GM23248 (cell line): ENCODE data around the gene CARMIL1. TPM values are rescaled to one million over a fixed set of nuclear protein-coding genes. Genes with fewer than 3 reads are reported as not detected.
A peak's percentile ranks its signal among the peaks of the same experiment; 100 is the strongest.

Source experiments
- DNase-seq: peaks from one replicate; pipeline ENCODE4 v3.0.0-alpha.2; 2015
- H2AFZ ChIP-seq: fragments of 200-600 bp; sonication (generic); 2 replicates; pipeline ENCODE4 v1.6.1; 2016; ENCODE audit warnings: antibody characterized with exemption
- H3F3A ChIP-seq: fragments of 200-600 bp; sonication (generic); 2 replicates; pipeline ENCODE4 v1.6.1; 2016; ENCODE audit warnings: mild to moderate bottlenecking, antibody characterized with exemption, mixed run types; ENCODE audit not compliant: insufficient read depth
- H3K27ac ChIP-seq: fragments of 200-600 bp; sonication (generic); 2 replicates; pipeline ENCODE4 v1.5.1; 2016; ENCODE audit warnings: mild to moderate bottlenecking
- H3K27me3 ChIP-seq: fragments of 200-600 bp; sonication (generic); replicated peaks from 2 replicates; pipeline ENCODE4 v1.6.1; 2016; ENCODE audit warnings: mild to moderate bottlenecking; ENCODE audit not compliant: insufficient read depth
- H3K36me3 ChIP-seq: fragments of 200-600 bp; sonication (generic); 2 replicates; pipeline ENCODE4 v1.6.1; 2016; ENCODE audit warnings: low read depth, mild to moderate bottlenecking
- H3K4me1 ChIP-seq: fragments of 200-600 bp; sonication (generic); 2 replicates; pipeline ENCODE4 v1.6.1; 2016; ENCODE audit warnings: mild to moderate bottlenecking; ENCODE audit not compliant: insufficient read depth
- H3K4me2 ChIP-seq: fragments of 200-600 bp; sonication (generic); one replicate; pipeline ENCODE4 v1.6.1; 2016; ENCODE audit warnings: mild to moderate bottlenecking; ENCODE audit not compliant: unreplicated experiment
- H3K4me3 ChIP-seq: fragments of 200-600 bp; sonication (generic); 2 replicates; pipeline ENCODE4 v1.5.1; 2016; ENCODE audit warnings: mild to moderate bottlenecking
- H3K79me2 ChIP-seq: fragments of 200-600 bp; sonication (generic); 2 replicates; pipeline ENCODE4 v1.6.1; 2016; ENCODE audit warnings: mild to moderate bottlenecking; ENCODE audit not compliant: insufficient read depth
- H3K9ac ChIP-seq: fragments of 200-600 bp; sonication (generic); 2 replicates; pipeline ENCODE4 v1.6.1; 2016; ENCODE audit warnings: mild to moderate bottlenecking
- H3K9me2 ChIP-seq: fragments of 200-600 bp; sonication (generic); 2 replicates; pipeline ENCODE4 v1.6.1; 2016; ENCODE audit warnings: mixed run types, mild to moderate bottlenecking, moderate library complexity; ENCODE audit not compliant: insufficient read depth
- H3K9me3 ChIP-seq: fragments of 200-600 bp; sonication (generic); one replicate; pipeline ENCODE4 v1.6.1; 2017; ENCODE audit warnings: low read depth
- H4K20me1 ChIP-seq: fragments of 200-600 bp; sonication (generic); 2 replicates; pipeline ENCODE4 v1.6.0; 2016; ENCODE audit not compliant: insufficient read depth
- EZH2 ChIP-seq: fragments of 200-600 bp; sonication (generic); IDR thresholded peaks from 2 replicates; pipeline ENCODE4 v1.6.1; 2018; ENCODE audit warnings: antibody characterized with exemption, mild to moderate bottlenecking; ENCODE audit not compliant: insufficient read depth, poor library complexity, severe bottlenecking
- EZH2phosphoT487 ChIP-seq: fragments of 200-600 bp; sonication (generic); IDR thresholded peaks from 2 replicates; pipeline ENCODE4 v1.6.1; 2018; ENCODE audit warnings: antibody characterized with exemption, moderate library complexity, mild to moderate bottlenecking, low read depth; ENCODE audit not compliant: insufficient read depth
- WGBS, 2 experiments: methylation state at CpG; one replicate each; pipeline ENCODE4 v1.1.6; 2015 to 2017; ENCODE audit warnings: low lambda C conversion rate in 2 of 2, low coverage in 1 of 2; ENCODE audit errors: missing lambda C conversion rate in 2 of 2; 5-methylcytosine and 5-hydroxymethylcytosine counted together
- in situ Hi-C: fragments of 300-500 bp; cut with MboI; formaldehyde crosslinking; loops from 2 replicates; pipeline ENCODE4 v1.15.0; 2020
- polyA plus RNA-seq: library from polyadenylated mRNA; unstranded; fragments of >200 nt; fragmentation: Nextera tagmentation; extraction: Ambion mirVana; gene quantifications from 2 replicates; pipeline ENCODE4 v1.2.1, GENCODE V29; 2016
- total RNA-seq: library from RNA; depleted of rRNA; stranded (reverse); fragments of >200 nt; shearing (Covaris generic); gene quantifications from 2 replicates; pipeline ENCODE4 v1.2.3, GENCODE V29; 2014

Gene CARMIL1
- total and polyA plus RNA-seq, 2 experiments from 2014 or later = 10.9 to 11.0 TPM

DNA sequence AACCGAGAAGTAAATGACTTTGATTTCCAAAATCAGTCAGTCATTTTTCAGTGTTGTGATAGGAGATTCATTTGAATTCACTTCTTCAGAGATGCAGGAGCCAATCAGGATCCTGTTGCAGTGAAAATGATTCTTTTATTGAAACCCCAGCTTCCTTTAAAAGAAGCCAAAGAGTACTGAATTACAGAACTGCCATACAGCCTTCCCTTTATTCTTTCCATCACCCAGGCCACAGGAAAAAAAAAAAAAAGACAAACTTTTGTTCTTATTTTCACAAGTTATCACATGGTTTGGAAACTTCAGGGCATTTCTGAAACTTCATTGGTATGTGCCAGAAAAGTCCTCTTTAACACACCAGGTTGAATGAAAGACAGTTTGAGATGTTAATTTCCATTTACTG is 1.8 kb upstream of the CARMIL1 start:
- H3K27ac ChIP-seq = no peak overlapping the region
- peaks cover 10% of the 10 kb centered on the region; the same call in 1 of the 2 replicates for H3K4me1 ChIP-seq
- H3K36me3 ChIP-seq = no peaks in the 10 kb centered on the region
- no peaks in the 10 kb centered on the region for H4K20me1 ChIP-seq
- no peak overlapping the region for H3K4me3 ChIP-seq
- in situ Hi-C loops = loop anchor here (10.0 kb wide), 1 partner anchor 207 kb away; no protein-coding TSS in a partner anchor
- no peaks in the 10 kb centered on the region for H3K79me2 ChIP-seq
- H3K4me2 ChIP-seq = no peak overlapping the region
- H3K9me2 ChIP-seq = no peaks in the 10 kb centered on the region
- no peak overlapping the region for H2AFZ ChIP-seq
- WGBS, 2 experiments = 47 to 71% methylated on average over 1 of the region's 1 CpG
- no peak overlapping the region for H3K9ac ChIP-seq
- no peak for DNase-seq
- H3F3A ChIP-seq = peaks cover 18% of the 10 kb centered on the region; the same call in 1 of the 2 replicates
- H3K9me3 ChIP-seq = no peaks in the 10 kb centered on the region
- TF ChIP-seq EZH2 (no peak), EZH2phosphoT487 (no peak)
- H3K27me3 ChIP-seq = no peaks in the 10 kb centered on the region

DNA sequence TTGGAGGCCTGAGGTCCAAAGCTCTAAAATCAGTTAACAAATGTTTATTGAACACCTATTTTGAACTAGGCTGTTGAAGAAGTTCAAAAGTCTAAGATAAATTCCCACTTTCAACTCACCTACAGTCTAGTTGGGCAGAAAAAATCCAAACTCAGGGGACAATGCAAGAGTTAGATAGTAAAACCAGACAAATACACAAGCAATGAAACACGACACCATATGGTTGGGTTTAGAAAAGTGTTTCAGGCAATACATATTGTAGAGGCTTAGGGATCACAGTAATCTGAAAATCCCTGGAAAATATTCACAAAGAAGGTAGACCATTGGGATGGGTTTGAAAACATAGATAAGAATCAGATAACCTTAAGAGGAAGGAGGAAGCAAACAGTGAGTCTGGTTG is 1.3 kb upstream of the CARMIL1 start:
- peaks cover 18% of the 10 kb centered on the region; the same call in 1 of the 2 replicates for H3F3A ChIP-seq
- no peak overlapping the region for H3K27ac ChIP-seq
- WGBS, 2 experiments = 92 to 100% methylated on average over 1 of the region's 1 CpG
- no peak overlapping the region for H3K9ac ChIP-seq
- H3K9me3 ChIP-seq = no peaks in the 10 kb centered on the region
- H3K4me2 ChIP-seq = no peak overlapping the region
- peaks cover 10% of the 10 kb centered on the region; the same call in 1 of the 2 replicates for H3K4me1 ChIP-seq
- in situ Hi-C loops = loop anchor here (10.0 kb wide), 1 partner anchor 207 kb away; no protein-coding TSS in a partner anchor
- H4K20me1 ChIP-seq = no peaks in the 10 kb centered on the region
- no peaks in the 10 kb centered on the region for H3K9me2 ChIP-seq
- peak overlapping the region; percentile 96; the same call in 1 of the 2 replicates for H2AFZ ChIP-seq
- no peak overlapping the region for H3K4me3 ChIP-seq
- no peak for DNase-seq
- TF ChIP-seq EZH2 (no peak), EZH2phosphoT487 (no peak)
- H3K27me3 ChIP-seq = no peaks in the 10 kb centered on the region
- no peaks in the 10 kb centered on the region for H3K79me2 ChIP-seq
- no peaks in the 10 kb centered on the region for H3K36me3 ChIP-seq

- no peak for DNase-seq
- H3K9ac ChIP-seq = peak overlapping the region; percentile 80
- H2AFZ ChIP-seq = peak overlapping the region; percentile 96
- H3K79me2 ChIP-seq = no peaks in the 10 kb centered on the region
- no peaks in the 10 kb centered on the region for H3K36me3 ChIP-seq
- peaks cover 18% of the 10 kb centered on the region; the same call in 1 of the 2 replicates for H3F3A ChIP-seq
- H3K4me1 ChIP-seq = peaks cover 10% of the 10 kb centered on the region; the same call in 1 of the 2 replicates
- H3K9me3 ChIP-seq = no peaks in the 10 kb centered on the region
- no peaks in the 10 kb centered on the region for H3K9me2 ChIP-seq
- 8 to 11% methylated on average over 16 of the region's 16 CpGs for WGBS, 2 experiments
- peak overlapping the region; percentile 93 for H3K4me3 ChIP-seq
- H3K4me2 ChIP-seq = peak overlapping the region; percentile 97
- in situ Hi-C loops = loop anchor here (10.0 kb wide), 1 partner anchor 206 kb away; no protein-coding TSS in a partner anchor
- H3K27me3 ChIP-seq = no peaks in the 10 kb centered on the region
- TF ChIP-seq EZH2 = no peak
- TF ChIP-seq EZH2phosphoT487 = no peak
- no peaks in the 10 kb centered on the region for H4K20me1 ChIP-seq
- H3K27ac ChIP-seq = no peak overlapping the region
These were observed 787 bp upstream of the CARMIL1 start for GRCh38 chr6:25278261-25278913.

DNA sequence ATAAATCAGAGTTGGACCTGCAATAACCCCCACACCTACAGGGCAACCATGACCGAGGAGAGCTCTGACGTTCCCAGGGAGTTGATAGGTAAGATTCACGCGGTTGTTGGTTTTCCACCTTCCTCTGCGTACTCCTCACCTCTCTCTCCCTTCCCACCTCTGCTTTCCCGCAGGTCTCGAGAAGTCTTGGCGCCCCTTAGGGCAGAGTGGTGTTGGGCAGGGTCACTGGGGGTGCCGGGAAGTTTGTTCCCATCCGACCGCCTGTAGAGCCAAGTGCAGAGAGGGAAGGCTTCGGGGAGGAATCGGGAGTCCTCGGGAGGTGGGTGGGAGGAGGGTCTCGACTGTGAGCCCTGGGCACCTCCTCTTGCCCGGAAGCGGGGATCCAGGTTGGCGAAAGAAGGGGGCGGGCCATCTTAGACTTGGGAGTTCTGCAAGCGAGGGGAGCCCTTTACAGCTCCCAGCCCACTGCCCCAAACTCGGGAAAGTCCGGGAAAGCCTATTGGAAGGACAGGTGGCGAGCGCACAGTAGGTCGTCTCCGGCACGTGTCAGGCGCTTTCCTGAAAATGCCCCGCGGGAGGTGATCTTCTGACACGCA is 672 bp downstream of the CARMIL1 start:
- peak overlapping the region; percentile 80 for H3K9ac ChIP-seq
- H3K4me3 ChIP-seq = peak overlapping the region; percentile 93
- DNase-seq = peak; percentile 23
- H4K20me1 ChIP-seq = no peaks in the 10 kb centered on the region
- peak overlapping the region; percentile 97 for H3K4me2 ChIP-seq
- no peaks in the 10 kb centered on the region for H3K27me3 ChIP-seq
- no peak overlapping the region for H3K27ac ChIP-seq
- H3K36me3 ChIP-seq = no peaks in the 10 kb centered on the region
- in situ Hi-C loops = loop anchor here (10.0 kb wide), 1 partner anchor 205 kb away; no protein-coding TSS in a partner anchor
- TF ChIP-seq EZH2phosphoT487 = no peak
- no peak for TF ChIP-seq EZH2
- peak overlapping the region; percentile 96 for H2AFZ ChIP-seq
- H3F3A ChIP-seq = peaks cover 18% of the 10 kb centered on the region; the same call in 1 of the 2 replicates
- peaks cover 10% of the 10 kb centered on the region; the same call in 1 of the 2 replicates for H3K4me1 ChIP-seq
- no peaks in the 10 kb centered on the region for H3K9me3 ChIP-seq
- WGBS, 2 experiments = 2 to 3% methylated on average over 31 of the region's 31 CpGs
- H3K79me2 ChIP-seq = no peaks in the 10 kb centered on the region
- no peaks in the 10 kb centered on the region for H3K9me2 ChIP-seq
